Suppressor macrophage (primary cell): ENCODE data around the gene MADD.

Experiments
- DNase-seq, 4 experiments: peaks; one replicate each; pipeline ENCODE4 v3.0.0-alpha.2; 2020 to 2022

Gene MADD

DNA sequence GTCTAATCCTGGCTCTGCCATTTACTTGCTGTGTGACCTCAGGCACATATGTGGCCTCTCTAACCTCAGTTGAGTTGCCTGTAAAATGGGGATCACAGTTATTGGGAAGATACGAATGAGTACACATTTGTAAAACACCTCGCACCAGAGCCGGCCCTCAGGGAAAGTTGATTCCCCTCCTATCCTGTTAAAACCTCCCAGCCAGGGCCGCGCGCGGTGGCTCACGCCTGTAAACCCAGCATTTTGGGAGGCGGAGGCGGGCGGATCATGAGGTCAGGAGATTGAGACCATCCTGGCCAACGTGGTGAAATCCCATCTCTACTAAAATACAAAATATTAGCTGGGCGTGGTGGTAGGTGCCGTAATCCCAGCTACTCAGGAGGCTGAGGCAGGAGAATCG is 90.4 kb downstream of the MADD start:
- no peak for DNase-seq

DNA sequence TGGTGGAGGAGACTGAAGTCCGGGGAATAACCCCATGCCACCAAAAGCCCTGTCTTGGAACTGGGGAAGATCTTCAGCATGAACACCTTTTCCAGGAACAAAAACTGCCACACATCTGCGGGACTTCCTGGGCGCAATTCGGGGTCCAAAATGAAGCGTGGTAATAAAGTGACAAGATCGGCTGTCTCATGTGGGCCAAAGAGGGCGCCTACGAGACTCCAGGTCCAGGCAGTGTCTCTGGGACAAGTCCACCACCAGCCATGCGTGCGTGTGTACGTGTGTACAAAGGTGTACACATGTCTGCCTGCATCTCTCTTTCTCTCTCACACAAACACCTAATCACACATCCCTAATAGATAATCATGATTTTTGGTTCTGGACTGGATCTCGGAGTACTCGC is 91.5 kb downstream of the MADD start:
- DNase-seq, result no peak

DNA sequence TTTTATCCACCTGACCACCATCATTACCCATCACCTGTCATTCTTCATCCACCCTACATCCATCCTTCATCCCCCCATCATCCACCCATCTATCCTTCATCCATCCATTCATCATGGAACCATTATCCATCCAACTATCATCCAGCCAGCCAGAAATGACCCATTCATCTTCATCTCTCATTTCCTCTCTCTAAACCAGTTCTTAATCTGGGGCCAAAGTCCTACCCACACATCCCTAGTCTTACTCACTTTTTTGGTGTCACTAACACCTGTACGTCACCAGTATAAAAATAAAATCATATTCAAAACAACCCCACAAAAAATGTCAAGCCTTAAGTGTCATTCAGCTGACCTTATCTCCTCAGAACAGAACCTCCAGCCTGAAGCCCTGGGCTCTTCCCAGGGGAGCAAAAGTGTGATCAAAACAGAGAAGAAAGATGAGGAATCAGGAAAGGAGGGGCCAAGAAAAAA is 96.1 kb downstream of the MADD start:
- no peak for DNase-seq

DNA sequence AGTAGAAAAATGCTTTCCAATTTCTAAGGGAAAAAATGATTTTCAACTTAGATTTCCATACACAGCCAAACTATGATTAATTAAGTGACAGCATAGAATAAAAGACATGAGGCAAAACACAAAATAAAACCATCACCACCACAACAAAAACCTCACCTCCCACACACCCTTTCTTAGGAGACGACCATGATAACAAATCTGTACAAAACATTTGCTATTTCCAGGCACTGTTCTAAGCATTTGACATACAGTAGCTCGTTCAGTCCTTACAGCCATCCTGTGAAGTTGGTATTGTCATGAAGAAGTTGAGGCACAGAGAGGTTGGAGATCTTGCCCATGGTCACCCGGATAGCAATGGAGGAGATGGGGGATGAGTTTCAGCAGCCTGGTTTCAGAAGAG is 99.7 kb downstream of the MADD start:
- peak in 1 of 4 experiments; percentile 8 for DNase-seq

DNA sequence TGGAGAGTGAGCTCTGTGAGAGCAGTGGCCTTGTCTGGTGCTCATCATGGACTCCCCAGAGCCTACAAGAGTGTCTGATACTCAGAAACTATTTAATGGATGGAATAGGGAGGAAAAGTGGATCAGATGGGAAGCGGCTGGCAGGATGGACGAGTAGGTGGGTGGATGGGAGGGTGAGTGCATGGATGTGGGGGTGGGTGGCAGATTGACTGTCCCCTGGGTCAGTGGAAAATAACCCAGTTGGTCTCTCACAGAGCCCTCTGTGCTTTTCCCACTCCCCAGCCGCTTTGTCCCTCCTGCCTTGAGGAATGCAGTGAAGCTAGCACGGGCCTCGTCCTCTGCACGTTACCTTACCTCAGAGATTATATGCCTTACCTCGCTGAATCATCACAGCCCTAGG is 102.5 kb downstream of the MADD start:
- DNase-seq, result no peak

DNA sequence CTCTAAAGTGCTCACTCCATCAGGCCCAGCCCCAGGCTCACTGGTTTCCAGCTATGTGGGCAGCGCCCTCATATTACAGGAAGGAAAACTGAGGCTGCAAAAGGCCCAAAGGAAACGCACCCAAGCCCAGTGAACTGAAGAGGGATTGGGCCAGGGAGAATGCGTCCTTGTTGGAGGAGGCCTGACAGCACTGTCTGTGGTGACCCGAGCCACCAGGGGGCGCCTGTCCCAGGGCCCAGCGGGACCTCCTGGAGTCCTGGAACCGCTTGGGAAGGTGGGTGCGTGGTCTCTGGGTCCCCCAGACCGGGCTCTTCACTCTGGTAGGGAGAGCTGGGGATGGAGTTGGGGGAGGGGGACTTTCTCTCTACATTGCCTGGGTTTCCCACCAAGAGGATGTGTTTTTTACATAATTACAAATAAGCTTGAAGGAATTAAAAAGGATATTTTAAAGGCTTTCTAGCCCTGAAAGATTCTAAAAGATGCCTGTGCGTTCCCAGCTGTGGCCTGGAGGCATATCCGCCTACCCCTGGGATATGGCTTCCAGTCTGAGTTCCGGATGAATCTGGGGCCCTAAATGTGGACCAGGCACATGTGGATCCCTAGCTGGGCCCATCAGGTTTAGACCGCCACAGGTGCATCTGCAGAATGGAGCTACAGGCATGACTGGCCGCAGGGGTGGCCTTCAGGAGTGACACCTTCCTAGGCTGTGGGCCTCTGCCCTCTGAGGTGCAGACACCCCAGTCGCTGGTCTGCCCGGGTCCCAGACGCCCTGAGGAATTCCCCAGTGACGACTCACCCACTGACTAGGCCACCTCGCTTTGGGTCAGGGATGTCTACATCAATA is 104.2 kb downstream of the MADD start:
- DNase-seq, result peak; percentile 85 to 94 (median 89)

DNA sequence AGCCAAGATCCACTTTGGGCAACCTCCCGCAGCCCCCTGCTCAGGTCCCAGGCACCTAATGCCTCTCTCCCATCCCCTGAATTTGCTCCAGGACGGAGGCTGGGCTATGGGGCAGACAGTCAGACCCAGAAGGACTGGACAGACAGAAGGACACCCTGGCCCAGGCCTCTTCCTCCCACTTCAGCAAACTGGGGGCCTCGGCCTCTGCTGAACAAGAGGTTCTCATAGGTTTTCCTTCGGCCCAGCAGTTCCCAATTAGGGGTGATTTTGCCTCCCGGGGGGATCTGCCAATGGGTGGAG is 104.7 kb downstream of the MADD start:
- no peak for DNase-seq

DNA sequence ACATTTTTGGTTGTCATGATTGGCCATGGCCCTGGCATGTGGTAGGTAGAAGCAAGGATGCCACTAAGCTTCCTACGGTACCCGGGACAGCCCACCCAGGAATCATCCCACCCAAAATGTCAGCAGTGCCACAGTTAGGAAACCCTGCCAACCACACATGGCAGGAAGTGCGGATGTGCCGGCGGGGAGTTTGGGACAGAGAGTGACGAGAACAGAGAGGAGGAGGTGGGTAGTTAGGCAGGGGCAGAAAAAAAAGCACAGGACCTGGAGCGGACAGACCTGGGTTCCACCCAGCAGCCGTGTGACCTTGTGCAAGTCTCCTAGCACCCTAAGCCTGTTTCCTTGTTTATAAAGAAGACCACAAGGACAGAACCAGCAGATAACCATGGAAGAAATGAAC is 105.1 kb downstream of the MADD start:
- DNase-seq, result peak; percentile 60 to 82 (median 80)

DNA sequence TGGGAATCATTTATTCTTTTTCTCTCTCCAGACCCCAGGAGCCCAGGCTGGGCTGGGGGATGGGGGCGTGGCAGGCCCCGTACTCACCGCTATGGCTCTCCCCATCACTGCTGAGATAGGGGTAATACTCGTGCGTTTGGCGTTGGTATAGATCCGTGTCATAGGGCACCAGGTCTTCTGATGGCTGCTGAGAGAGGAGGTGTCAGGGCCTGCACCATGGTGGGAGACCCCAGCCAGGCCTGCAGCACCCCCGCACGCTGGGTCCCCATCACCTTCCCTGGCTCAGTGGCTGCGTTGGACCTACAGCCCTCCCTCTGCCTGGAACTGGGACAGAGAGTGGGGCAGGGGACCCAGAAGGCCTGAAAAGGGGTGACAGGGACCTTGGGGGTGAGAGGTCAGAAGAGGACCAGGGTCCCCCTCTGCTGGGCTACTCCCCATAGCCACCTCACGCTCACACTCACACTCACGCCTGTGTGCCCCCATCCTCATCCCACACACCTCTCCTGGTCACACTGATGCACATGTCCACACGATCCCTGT is 105.7 kb downstream of the MADD start:
- no peak for DNase-seq

DNA sequence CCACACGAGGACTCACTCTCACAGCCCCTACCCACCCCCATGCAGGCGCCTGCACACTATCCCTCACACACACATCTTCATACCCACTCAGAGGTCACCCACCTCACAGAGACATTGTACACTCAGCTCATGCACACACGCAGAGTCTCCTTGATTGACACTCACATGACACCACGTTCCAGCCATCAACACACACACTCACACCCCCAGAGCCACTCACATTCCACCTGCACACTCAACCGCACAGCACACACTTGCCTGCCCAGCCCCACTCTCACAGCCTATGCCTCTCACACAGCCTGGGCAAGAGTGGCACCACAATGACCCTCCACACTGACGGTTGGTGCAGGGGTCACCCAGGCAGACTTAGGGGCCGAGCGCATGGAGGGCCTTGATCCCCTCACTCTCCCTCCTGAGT is 106.2 kb downstream of the MADD start:
- peak; percentile 37 to 55 (median 52) for DNase-seq

DNA sequence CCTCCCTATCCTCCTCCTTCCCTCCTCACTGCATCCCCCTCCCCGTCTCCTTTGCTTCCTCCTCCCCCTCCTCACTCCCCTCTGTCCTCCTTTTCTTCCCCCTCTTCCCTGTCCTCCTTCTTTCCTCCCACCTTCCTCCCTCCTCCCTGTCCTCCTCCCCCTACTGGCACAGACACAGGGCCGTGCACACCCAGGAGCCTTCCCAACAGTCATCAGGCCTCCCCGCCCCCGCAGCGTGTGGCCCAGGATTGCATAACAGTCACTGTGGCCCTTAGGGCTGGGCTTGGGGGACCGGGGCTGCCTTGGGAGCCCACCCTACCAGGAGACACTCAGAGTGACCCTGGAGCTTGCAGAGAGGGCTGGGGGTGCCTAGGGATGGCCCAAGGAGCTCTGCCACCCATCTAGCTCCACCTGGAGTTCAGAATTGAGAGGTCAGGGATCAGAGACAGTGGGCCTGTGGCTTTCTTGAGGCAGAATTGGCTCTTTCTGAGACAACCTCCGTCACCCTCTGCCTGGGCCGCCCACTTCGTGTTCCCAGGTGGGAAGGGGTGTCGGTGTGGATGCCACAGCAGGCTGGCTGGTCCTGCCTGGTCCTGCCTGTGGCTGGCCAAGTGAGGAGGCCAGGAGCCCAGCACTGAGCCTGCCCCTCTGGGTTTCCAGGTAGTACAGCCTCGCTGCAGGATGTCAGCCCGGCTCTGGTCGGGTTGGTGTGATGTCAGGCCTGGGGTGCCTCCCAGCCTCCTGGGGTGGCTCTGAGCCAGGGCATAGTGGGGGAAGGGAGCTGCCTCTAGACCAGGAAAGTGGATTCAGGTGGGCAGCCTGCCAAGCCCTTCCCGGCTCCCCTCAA is 106.8 kb downstream of the MADD start:
- DNase-seq, result peak; percentile 89 to 94 (median 92)

DNA sequence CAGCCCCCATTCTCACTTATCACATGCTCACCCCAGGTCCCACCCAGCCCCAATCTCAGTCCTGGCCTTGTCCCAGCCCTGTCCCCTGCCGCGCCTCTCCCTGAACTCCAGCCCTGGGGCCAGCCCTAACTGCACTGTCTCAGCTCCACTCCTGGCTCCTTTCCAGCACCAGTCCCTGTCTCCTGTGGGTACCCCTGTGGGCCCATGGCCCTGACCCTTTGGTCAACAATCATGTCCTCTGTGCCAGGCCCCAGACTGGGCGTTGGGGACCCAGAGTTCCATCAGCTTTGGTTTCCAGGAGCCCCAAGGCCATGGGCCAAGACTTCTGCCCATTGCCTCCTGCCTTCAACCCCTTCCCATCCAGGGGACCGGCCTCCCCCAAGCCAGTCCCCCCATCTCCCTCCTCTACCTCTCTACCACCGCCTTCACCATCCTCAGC is 107.7 kb downstream of the MADD start:
- peak; percentile 54 to 73 (median 70) for DNase-seq

DNA sequence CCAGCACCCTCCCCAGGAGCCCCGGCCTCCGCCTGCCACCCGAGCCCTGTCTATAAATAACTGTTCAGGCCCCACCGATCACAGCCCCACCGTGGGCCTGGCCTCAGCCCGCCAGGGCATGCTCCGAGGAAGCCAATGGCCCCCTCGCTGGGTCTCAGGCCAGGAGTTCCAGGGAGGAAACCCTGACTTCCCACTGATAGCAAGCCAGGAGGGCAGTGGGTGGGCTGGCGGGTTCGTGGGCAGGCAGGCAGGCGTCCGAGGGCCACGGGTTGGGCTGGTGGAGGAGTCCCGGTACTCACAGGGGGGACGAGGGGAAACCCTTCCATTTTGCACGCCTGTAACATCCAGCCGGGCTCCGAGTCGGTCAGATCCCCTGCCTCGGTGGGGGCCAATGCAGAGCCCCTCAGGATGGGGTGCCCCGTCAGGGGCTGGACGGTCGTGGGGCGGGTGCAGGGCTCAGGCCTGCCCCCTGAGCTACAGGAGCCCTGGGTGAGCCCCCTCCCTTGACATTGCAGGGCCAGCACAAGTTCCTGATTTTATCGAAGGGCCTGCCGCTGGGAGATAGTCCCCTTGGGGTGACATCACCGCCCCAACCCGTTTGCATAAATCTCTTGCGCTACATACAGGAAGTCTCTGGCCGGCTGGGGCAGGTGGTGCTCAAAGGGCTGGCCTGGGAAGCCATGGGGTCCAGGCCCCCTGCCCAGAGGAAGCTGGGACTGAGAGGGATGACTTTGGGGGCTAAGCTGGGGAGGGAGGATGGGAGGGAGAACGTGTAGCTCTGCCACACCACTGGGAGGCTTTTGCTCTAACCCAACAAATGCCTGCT is 108.3 kb downstream of the MADD start, which contains the start of gene SPI1:
Gene SPI1 (minus strand): TSS at position 538 of the 826 bp plus-strand sequence. CDS start 194 bp downstream, at position 344.
- DNase-seq, result peak; percentile 94 to 98 (median 96)

DNA sequence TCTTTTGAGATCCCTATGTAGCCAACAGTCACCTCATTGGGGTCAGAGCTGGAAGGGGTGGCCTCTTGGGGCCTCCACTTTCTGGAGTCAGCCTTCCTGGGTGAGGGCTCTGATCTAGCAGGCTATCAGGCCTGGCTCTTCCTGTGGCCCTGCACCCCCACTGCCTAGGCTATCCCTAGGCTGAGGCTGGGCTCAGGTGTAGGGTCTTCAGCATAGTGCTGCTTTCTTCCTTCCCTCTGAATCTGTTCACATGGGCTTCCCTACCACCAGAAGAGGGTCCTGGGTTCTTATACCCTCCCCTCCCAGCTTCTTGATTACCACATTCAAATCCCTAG is 108.9 kb downstream of the MADD start:
- DNase-seq, result no peak

DNA sequence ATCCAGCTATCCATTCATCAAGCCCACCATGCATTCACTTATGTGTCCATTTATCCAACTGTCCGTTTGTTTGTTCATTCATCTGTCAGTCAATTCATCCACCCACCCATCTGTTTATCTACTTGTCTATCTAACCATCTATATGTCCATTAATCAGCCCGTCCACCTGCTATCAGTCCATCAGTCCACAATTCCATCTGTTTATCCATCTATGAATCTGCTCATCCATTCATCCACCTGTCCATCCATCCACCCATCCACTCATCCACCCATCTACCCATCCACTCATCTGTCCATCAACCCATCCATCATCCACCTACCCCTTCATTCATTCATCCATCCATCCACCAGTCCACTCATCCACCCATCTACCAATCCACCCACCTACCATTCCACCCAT is 109.4 kb downstream of the MADD start:
- DNase-seq, result no peak
